Jurkat, Clone E6-1 (cell line): ENCODE results near the gene GALNT16.
"Not testable (repeated sequence)": the region's sequence is repeated elsewhere in the genome, so short reads cannot be mapped to it uniquely, and the experiment has no call there.

ENCODE experiments used
- DNase-seq: peaks from one replicate; pipeline ENCODE4 v3.0.0-alpha.2; 2011; ENCODE audit warnings: low read depth, low spot score
- H3K4me3 ChIP-seq: 2 replicates; pipeline ENCODE4 v1.5.1; 2011; ENCODE audit warnings: mild to moderate bottlenecking, low read length, control low read depth, moderate library complexity

GALNT16 gene

DNA sequence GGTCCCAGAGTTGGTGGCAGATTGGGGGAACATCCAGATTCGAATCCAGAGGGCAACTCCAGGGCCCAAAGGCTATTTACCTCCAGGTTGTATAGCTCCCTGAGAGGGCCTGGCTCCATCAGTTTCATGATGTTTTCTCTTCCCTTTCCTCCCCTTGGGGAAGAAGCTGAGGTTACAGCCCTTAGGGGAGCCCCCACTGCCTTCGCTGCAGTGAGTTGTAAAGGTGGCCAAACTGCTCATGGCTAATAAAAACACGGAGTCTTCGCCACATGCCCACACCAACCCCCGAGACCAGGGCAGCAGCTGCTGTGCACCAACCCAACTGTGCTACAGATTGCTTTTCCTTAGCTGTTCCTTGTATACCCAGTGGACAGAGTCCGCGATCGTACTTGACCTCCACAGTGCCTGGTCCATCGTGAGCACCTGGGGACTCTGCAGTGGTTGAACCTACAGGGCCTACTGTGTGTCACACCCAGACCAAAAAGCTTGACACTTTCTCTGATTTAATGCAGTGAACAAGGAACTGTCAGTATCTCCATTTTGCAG, 20.9 kb downstream of the GALNT16 start:
- DNase-seq, result no peak
- no peak overlapping the region for H3K4me3 ChIP-seq

DNA sequence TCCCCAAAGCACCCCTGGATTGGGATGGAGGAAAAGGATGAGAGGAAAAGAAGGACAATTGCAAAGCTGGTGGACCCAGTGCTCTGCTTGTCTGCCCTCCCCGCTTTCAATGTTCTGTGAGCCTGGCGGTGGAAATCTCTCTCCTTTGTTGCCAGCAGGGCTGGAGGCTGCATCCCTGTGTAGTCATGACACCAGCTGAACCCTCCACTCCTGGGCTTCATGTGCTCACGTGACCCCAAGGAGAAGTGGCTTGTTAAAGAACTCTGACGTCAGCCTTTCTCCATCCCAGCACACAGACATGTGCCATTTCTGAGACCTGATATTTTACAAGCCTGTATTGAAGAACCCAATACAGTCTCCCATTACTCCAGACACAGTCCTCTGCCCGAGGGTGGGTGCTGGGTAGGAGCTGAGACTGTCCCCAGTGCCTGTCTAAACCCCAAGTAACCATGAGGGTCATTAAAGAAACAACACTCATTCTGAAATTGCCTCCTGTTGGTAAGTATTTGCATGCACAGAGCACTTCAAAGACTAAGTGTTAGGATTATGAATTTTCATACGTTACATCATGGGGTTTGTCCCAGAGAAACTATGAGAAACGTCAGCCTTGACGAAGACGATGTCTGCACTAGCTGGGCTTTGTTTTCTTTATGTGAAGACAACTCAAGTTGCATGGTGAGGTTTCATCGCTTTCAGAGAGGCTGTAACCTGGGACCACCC, 21.7 kb downstream of the GALNT16 start:
- H3K4me3 ChIP-seq, result no peak overlapping the region
- DNase-seq, result no peak

DNA sequence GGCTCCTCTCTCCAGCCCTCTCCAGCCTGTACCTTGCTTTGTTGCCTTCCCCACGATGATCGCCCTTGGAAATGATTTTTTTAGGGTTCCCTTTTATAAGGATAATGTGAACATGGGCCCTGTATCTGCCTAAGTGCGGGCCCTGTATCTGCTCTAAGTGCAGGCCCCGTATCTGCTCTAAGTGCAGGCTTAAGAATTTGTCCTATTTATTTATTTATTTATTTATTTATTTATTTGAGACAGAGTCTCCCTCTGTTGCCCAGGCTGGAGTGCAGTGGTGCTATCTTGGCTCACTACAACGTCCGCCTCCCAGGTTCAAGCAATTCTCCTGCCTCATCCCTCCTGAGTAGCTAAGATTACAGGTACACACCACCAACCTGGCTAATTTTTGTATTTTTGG, 22.5 kb downstream of the GALNT16 start:
- H3K4me3 ChIP-seq, result no peak overlapping the region
- no peak for DNase-seq

DNA sequence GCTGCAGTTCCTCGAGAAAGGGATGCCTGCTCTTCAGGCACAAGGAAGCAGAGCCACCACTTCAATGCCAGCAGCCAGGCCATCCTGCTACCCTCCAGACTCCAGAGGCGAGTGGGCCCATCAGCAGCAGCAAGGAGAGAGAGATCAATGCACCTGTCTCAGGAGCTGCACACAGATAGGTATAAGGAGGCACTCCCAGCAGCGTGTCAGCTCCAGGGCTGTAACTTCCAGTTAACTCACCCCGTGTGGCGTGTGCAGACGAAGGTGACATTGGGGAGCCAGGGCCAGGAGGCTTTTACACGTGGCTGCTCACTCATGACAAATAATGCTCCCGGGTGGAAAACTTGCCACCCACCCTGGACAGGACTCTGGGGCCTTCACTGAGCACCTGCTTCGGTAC, 24.2 kb downstream of the GALNT16 start:
- no peak for DNase-seq
- H3K4me3 ChIP-seq, result no peak overlapping the region

DNA sequence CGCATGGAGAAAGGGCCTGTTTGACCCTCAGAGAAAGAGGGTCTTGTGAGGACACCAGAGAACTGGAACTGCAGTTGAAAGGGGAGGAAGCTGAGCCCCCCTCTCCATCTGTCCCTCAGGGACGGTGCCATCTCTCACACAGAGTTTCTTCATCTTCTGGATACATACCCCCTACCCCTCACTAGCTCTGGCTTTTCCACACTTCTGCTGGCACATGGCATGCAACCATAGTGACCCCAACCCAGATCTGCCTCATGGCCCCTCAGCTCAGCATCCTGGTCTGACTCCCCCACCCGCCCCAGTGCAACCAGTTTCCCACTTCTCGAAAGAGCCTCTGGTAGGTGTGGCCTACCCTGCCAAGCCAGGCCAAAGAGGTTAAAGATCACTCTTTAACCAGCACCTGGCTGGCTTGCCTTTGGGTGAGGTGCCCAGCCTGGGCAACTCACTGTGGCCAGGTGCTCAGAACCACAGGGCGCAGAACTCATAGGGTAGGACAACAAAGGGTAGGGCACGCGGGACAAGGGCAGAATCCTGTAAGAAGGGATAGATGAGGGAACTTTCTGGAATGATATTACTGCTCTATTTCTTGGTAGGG, 25.8 kb downstream of the GALNT16 start:
- no peak for DNase-seq
- no peak overlapping the region for H3K4me3 ChIP-seq

DNA sequence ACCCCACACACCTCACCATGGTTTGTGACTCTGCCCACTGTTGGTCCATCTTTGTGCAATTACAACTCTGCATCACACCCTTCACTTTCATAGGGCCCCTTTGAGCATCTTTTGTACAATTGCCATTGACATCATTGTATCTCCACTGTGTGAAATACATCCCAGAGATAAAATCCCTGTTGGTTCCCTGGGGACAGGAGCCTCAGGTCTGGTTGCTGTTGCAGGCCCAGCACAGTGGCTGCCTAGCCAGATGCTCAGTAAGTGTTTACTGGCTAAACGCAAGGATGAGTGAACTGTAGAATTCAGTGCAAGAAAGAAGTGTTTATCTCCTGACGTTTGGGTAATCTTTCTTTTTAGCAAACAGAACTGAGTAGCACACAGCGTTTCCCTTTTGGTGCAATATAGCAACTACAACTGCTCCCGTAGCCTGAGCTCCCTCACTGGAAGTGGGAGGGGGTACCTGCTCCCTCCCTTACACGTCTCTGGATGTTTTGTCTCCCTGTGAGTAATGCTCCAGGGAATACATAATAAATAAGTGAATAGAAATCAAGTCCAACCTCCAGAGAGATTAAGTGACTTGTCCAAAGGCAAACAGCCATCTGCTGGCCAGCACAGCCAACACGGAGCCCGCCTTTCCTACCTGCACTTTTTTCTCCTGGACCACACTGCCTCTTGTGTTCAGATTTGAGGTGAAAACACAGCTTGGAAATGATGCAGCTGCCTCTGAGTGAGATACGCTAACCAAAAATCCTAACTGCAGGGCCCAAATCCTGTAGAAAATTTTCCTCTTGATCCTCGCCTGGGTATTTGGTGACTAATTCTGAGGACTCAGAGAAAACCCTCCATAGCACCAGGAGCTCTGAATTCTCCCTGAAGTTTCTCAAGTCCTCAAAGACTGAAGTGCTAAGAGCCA, 27.4 kb downstream of the GALNT16 start:
- DNase-seq, result no peak
- H3K4me3 ChIP-seq, result no peak overlapping the region

- DNase-seq, result no peak
These were observed 28.2 kb downstream of the GALNT16 start for GRCh38 chr14:69288011-69288771.

DNA sequence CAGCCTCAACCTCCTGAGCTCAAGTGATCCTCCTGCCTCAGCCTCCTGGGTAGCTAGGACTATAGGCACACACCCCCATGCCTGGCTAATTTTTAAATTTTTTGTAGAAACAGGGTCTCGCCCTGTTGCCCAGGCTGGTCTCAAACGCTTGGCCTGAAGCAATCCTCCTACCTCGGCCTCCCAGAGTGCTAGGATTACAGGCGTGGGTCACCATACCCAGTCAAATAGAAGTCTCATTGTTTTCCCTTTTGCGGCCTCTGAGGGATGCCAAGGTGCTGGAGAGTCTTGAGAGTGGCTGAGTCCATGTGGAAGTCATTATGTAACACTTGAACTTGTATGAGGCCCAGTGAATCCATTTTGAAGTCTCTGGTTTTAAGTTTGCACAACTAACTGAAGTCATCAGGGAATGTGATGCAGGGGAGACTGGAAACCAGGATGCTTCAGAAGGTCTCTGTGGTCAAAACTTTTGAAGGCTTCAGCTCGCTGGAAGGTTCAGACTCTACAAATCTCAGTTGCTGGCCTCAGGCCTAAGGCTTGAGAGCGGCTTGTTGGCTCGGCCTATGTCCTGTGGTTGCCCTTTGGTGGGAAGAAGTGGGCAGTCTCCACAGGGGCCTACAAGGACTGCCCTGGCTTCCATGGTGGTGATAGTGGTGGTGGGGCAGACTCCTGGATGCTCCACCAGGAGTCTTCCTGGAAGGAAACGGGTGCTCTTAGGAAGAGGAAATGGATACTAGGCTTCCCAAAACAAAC, 29.2 kb downstream of the GALNT16 start:
- DNase-seq, result no peak
- H3K4me3 ChIP-seq, result no peak overlapping the region

More at GRCh38 chr14:69288011-69288771, 28.2 kb downstream of the GALNT16 start:
- H3K4me3 ChIP-seq, result no peak overlapping the region

GRCh38 chr14:69289811-69290520, 30.0 kb downstream of the GALNT16 start:
- no peak overlapping the region for H3K4me3 ChIP-seq
- DNase-seq, result no peak

- not testable (repeated sequence) for H3K4me3 ChIP-seq, DNase-seq
These were observed 30.9 kb downstream of the GALNT16 start for GRCh38 chr14:69290881-69291280.

DNA sequence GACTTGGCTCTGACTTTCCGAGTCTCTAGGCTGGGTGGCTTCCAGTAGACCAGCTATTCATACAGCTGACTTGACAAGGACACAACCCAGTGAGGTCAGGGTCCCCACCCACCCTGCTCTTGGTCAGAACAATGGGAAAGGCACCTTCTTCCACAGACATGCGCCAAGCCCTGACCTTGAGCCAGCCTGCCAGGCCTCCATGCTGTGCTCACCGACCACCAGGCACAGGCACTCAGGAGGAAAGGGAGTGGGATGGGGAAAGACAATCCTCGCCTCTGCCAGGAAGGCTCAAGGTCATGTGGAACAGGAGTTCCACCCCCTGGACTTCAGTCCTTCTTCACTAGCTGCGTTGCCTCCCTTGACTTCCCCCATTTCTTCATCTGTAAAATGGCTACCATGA, 31.4 kb downstream of the GALNT16 start:
- DNase-seq, result no peak
- H3K4me3 ChIP-seq, result no peak overlapping the region

DNA sequence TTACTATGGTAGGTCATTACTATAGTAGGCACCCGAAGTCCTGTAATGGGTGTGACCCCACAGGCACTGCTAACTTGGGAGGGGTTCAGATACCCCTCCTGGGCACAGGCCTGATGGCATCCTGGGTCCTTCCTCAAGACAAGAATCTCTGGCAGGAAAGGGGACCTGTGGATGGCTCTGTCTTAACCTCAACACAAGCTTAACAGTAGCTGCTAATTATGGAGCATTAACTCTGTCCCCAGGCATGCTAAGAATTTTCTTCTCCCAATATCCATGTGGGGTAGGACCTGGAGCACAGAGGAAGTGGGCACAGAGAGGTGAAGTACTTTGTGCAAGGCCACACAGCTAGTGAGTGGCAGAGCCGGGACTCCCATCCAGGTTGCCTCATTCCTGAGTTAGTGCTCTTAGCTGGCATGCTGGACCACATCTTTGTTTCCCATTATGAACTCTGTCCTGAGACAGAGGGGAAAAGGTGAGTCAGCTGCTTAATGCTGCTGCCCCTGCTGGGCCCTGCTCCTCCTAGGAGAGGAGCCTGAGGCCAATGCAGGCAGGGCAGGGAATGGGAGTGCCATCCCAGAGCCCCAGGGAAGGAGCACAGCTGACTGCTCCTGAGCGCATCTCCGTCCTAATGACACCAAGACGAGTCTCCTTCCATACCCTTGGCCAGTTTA, 32.1 kb downstream of the GALNT16 start:
- DNase-seq, result no peak

GRCh38 chr14:69298131-69299071, 38.4 kb downstream of the GALNT16 start:
- DNase-seq, result no peak

More for the DNA sequence above, 32.1 kb downstream of the GALNT16 start:
- H3K4me3 ChIP-seq, result no peak overlapping the region

GRCh38 chr14:69299286-69300035, 39.5 kb downstream of the GALNT16 start:
- H3K4me3 ChIP-seq, result no peak overlapping the region
- DNase-seq, result no peak

More at GRCh38 chr14:69298131-69299071, 38.4 kb downstream of the GALNT16 start:
- H3K4me3 ChIP-seq, result no peak overlapping the region

GRCh38 chr14:69300601-69301221, 40.8 kb downstream of the GALNT16 start:
- H3K4me3 ChIP-seq, result no peak overlapping the region
- DNase-seq, result no peak
